NCI-H2227 treated with DMSO at 0.1 percent for 48 hours (cell line): ENCODE results near the gene SHB.

ENCODE experiments used
- DNase-seq: peaks from one replicate; lab custom pipeline; 2025; lab: John Stamatoyannopoulos, UW

Gene SHB

GRCh38 chr9:38068701-38069628, at the start of gene SHB:
TSS of gene SHB (minus strand) at chr9:38069227. CDS start at chr9:38068645, 582 bp downstream.
- DNase-seq, result peak; percentile 37

- DNase-seq, result no peak
Observed at GRCh38 chr9:38117651-38118050, 48.6 kb upstream of the SHB start.

- no peak for DNase-seq
Observed at GRCh38 chr9:38114905-38115304, 45.9 kb upstream of the SHB start.

GRCh38 chr9:38112456-38112855, 43.4 kb upstream of the SHB start:
- no peak for DNase-seq

- no peak for DNase-seq
Observed at GRCh38 chr9:38112049-38112448, 43.0 kb upstream of the SHB start.

- no peak for DNase-seq
Observed at GRCh38 chr9:38110476-38110875, 41.4 kb upstream of the SHB start.

GRCh38 chr9:38109601-38110000, 40.6 kb upstream of the SHB start:
- no peak for DNase-seq

GRCh38 chr9:38108326-38108725, 39.3 kb upstream of the SHB start:
- no peak for DNase-seq

- DNase-seq, result no peak
Observed at GRCh38 chr9:38107811-38108304, 38.8 kb upstream of the SHB start.

- DNase-seq, result no peak
Observed at GRCh38 chr9:38107405-38107804, 38.4 kb upstream of the SHB start.

- no peak for DNase-seq
Observed at GRCh38 chr9:38106488-38106887, 37.5 kb upstream of the SHB start.

GRCh38 chr9:38103340-38103739, 34.3 kb upstream of the SHB start:
- DNase-seq, result no peak

- DNase-seq, result no peak
Observed at GRCh38 chr9:38101423-38101822, 32.4 kb upstream of the SHB start.

GRCh38 chr9:38096238-38096805, 27.3 kb upstream of the SHB start:
- no peak for DNase-seq

- no peak for DNase-seq
Observed at GRCh38 chr9:38094165-38094564, 25.1 kb upstream of the SHB start.

GRCh38 chr9:38092656-38093055, 23.6 kb upstream of the SHB start:
- no peak for DNase-seq

GRCh38 chr9:38092200-38092524, 23.1 kb upstream of the SHB start:
- no peak for DNase-seq

- no peak for DNase-seq
Observed at GRCh38 chr9:38091310-38092199, 22.5 kb upstream of the SHB start.

GRCh38 chr9:38090170-38090569, 21.1 kb upstream of the SHB start:
- no peak for DNase-seq

- DNase-seq, result no peak
Observed at GRCh38 chr9:38089387-38090165, 20.5 kb upstream of the SHB start.

- DNase-seq, result no peak
Observed at GRCh38 chr9:38088006-38088925, 19.2 kb upstream of the SHB start.
